HPDE6-E6E7 (cell line): ENCODE data around the gene TRIML2.
"Not testable (repeated sequence)": the region's sequence is repeated elsewhere in the genome, so short reads cannot be mapped to it uniquely, and the experiment has no call there.

ENCODE experiments used
- DNase-seq: peaks from one replicate; pipeline ENCODE4 v3.0.0; 2011; ENCODE audit warnings: missing footprints; ENCODE audit errors: extremely low spot score

TRIML2 gene

DNA sequence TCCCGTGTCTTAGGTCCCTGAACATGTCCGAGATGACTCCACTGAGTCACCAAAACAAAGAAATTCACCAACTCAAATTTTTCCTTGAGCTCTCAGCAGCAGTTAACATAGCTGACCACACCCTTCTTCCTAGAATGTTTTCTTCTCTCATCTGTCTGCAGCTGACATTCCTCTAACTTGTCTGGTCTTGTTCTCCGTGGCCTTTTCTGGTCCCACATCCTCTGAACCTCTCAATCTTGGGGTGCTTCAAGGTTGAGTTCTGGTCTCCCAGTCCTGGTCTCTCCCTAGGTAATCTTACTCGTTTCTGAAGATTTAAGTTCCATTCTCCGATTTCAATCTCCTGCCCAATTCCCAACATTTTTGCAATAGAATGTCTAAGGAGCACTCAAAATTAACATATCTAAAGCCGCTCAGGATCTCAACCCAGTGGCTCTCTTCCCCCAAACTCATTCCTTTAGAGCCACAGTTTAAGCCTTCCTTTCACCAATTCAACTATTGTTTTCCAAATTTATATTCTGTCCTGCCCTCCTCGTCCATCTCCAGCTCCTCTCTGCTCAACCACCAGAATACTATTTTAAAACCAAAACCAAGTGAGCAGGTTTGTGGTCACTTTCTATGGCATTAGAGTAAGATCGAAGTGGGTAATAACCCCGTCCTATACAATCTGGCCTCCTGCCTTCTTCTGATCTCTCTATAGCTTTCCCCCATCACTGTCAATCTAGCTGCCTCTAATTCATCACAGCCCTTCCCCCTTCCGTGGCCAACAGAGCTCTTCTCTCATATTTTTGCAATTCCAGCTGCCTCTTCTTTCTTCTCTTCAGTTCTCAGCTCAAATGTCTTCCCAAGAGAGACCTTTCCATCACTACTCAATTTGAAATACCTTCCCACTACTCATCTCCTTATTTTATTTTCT is 1.2 kb downstream of the TRIML2 start:
- no peak for DNase-seq

DNA sequence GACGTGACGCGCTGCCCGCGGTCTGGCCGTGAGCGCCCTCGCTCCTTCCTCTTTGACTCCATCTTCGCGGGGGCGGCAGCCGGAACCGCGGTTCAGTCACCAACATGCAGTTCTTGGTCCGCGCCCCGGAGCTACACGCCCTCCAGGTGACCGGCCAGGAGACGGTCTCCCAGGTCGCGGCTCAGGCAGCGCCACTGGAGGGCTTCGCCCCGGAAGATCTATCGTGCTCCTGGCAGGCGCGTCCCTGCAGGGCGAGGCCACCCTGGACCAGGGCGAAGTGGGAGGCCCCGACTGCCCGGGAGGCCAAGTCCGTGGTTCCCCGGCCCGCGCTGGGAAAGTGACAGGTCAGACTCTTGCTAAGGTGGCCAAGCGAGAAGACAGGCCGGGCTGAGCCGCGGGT is 2.9 kb downstream of the TRIML2 start:
- DNase-seq, result no peak

DNA sequence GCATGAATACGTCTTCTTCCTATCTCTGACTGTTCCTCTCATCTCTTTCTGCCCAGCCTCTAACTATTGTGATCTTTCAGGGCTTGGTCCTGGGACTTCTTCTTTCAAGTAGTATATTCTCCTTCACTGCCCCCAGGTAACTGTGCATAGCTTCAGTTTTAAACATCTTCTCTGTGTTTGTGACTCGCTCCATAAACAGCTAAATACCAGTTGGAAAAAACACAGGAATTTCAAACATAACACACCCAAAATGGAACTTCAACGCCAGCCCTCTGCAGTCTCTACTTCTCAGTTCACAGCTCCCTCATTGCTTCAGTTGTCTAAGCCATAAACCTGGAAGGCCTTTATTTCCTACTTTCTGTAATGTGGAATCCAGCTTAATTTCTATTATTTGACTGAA is 16.6 kb downstream of the TRIML2 start:
- no peak for DNase-seq

GRCh38 chr4:188086858-188087257 is 22.5 kb downstream of the TRIML2 start:
- DNase-seq, result no peak

GRCh38 chr4:188082796-188083195 is 26.6 kb downstream of the TRIML2 start:
- no peak for DNase-seq

- no peak for DNase-seq
Observed at GRCh38 chr4:188078116-188078515, 31.3 kb downstream of the TRIML2 start.

GRCh38 chr4:188076169-188076568 is 33.2 kb downstream of the TRIML2 start:
- DNase-seq, result no peak

- no peak for DNase-seq
Observed at GRCh38 chr4:188061083-188061482, 48.3 kb downstream of the TRIML2 start.

- no peak for DNase-seq
Observed at GRCh38 chr4:188053302-188053701, 56.1 kb downstream of the TRIML2 start.

- no peak for DNase-seq
Observed at GRCh38 chr4:188046657-188047056, 62.7 kb downstream of the TRIML2 start.

DNA sequence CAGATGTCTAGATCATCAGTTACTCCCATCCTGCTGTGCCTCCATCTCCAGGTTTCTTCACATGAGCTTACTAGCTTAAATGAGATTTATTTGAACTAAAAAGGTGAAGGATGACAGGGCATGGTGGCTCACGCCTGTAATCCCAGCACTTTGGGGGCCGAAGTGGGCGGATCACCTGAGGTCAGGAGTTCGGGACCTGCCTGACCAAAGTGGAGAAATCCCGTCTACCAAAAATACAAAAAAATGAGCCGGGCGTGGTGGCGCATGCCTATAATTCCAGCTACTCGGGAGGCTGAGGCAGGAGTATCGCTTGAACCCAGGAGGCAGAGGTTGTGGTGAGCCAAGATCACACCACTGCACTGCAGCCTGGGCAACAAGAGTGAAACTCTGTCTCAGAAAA is 63.9 kb downstream of the TRIML2 start:
- not testable (repeated sequence) for DNase-seq

DNA sequence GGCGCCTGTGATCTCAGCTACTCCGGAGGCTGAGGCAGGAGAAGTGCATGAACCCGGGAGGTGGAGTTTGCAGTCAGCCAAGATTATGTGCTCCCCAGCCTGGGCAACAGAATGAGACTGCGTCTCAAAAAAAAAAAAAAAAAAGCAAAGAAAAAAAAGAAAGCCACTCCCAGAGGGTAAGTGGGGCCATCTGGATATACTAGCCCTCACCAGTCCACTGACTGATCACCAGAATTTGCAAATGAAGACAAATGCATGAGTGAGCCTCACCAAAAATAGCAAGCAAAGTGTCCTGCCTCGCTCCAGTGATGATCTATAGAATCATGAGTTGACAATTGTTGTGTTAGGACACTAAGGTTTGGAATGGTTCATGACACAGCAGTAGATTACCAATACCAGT is 66.2 kb downstream of the TRIML2 start:
- no peak for DNase-seq

GRCh38 chr4:188042191-188042590 is 67.2 kb downstream of the TRIML2 start:
- DNase-seq, result no peak

DNA sequence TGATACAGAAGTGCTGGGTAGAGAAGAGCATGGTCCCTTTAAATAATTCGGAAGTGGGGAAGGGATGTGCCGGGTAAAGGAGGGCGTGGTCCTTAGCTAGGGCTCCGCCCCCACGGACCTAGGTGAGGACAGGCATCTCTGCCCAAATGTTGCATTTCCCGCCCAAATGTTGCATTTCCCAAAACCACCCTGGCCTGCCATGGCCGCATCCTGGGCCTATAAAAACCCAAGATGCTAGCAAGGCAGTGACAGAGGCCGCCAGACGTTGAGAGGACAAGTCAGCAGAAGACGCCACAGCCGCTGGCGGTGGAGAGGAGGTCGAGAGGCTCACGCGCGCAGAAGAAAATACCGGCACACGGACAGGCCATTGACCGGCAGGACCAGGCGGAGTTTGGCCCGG is 67.7 kb downstream of the TRIML2 start:
- DNase-seq, result no peak
